Mucosa of rectum (tissue), 2 donors: ENCODE data around the gene INPPL1.

Source experiments
- H3K27ac ChIP-seq, 2 donors: one replicate each; pipeline ENCODE4 v1.7.0; 2013; ENCODE audit warnings: inconsistent platforms in 2 of 2, low read depth in 2 of 2, low read length in 2 of 2
- H3K27me3 ChIP-seq, 2 donors: one replicate each; pipeline ENCODE4 v1.7.0; 2013; ENCODE audit warnings: low read length in 2 of 2; ENCODE audit not compliant: control insufficient read depth in 2 of 2, insufficient read depth in 2 of 2
- H3K36me3 ChIP-seq, 2 donors: one replicate each; pipeline ENCODE4 v1.7.0; 2013; ENCODE audit warnings: low read length in 2 of 2; ENCODE audit not compliant: control insufficient read depth in 2 of 2, insufficient read depth in 2 of 2
- H3K4me1 ChIP-seq, 2 donors: one replicate each; pipeline ENCODE4 v1.7.0; 2013; ENCODE audit warnings: low read length in 2 of 2, mild to moderate bottlenecking in 1 of 2; ENCODE audit not compliant: control insufficient read depth in 2 of 2, insufficient read depth in 2 of 2
- H3K4me3 ChIP-seq, 2 donors: one replicate each; pipeline ENCODE4 v1.7.0; 2013; ENCODE audit warnings: low read length in 2 of 2
- H3K9ac ChIP-seq, 2 donors: one replicate each; pipeline ENCODE4 v1.7.0; 2013; ENCODE audit warnings: low read length in 2 of 2, low read depth in 1 of 2, mild to moderate bottlenecking in 1 of 2
- H3K9me3 ChIP-seq, 2 donors: one replicate each; pipeline ENCODE4 v1.7.0; 2013; ENCODE audit warnings: low read length in 2 of 2; ENCODE audit not compliant: control insufficient read depth in 2 of 2
- donor health status: healthy.
- donor health status: Normal muscosa, but diverticular disease.

The INPPL1 gene

DNA sequence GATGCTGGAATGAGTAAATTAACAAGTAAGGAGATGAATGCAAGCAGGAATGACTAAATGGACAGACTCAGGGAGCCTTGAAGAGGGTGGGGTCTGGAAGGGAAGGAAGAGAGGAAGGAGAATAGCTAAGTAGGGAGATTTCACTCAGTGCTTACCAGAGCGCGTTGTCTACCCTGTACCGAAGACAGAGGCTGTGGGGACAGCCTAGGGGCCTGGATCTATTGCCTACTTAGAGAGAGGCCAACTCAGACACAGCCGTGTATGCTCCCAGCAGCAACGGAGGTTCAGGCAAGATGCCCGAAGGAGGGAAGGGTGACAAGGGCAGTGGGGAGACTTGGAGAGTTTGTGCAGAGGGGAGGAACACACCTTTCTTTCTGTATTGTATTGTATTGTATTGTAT, 7.9 kb upstream of the INPPL1 start, which contains the start of gene FOLR2:
Gene FOLR2, plus strand, starts transcription at position 157 of the 400 bp plus-strand sequence. CDS start 1,791 bp downstream, outside the sequence.
- Histone ChIP-seq H3K4me3 (peak within 1 kb of the TSS in 1 of 2 donors; percentile 0), H3K4me1 (no peaks in the 10 kb centered on the region), H3K27ac (peak within 1 kb of the TSS in 1 of 2 donors; percentile 43)

DNA sequence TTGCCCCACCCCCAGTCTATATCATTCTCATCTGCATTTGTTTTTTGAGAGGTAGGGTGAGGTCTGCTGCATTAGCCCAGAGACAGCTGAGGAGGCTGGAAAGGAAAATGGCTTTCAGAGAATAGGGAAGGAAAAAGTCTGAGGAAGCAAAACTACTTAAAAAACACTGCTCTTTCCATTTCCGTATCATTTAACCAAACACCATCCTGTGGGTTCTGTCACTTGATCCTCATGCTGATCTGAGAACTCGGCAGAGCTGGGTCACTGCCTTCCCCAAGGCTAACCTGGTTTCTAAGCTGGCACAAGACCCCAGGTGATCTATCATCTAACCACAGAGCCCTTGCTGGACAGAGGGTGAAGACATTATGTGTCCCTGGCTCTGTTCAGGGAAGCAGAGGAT, 6.7 kb upstream of the INPPL1 start:
- H3K9me3 ChIP-seq = no peaks in the 10 kb centered on the region
- H3K9ac ChIP-seq = no peak overlapping the region
- no peaks in the 10 kb centered on the region for H3K36me3 ChIP-seq
- H3K27me3 ChIP-seq = peaks cover 0 to 2% of the 10 kb centered on the region in 2 donors
- peak overlapping the region in 1 of 2 donors; percentile 29 for H3K4me3 ChIP-seq
- H3K27ac ChIP-seq = peak overlapping the region in 1 of 2 donors; percentile 28
- peaks cover 6 to 7% of the 10 kb centered on the region in 2 donors for H3K4me1 ChIP-seq

More for the DNA sequence above, 7.9 kb upstream of the INPPL1 start, which contains the start of gene FOLR2:
- no peaks in the 10 kb centered on the region for H3K9me3 ChIP-seq
- no peaks in the 10 kb centered on the region for H3K36me3 ChIP-seq
- H3K27me3 ChIP-seq = peaks cover 0 to 2% of the 10 kb centered on the region in 2 donors
- H3K9ac ChIP-seq = no peak within 1 kb of the TSS

DNA sequence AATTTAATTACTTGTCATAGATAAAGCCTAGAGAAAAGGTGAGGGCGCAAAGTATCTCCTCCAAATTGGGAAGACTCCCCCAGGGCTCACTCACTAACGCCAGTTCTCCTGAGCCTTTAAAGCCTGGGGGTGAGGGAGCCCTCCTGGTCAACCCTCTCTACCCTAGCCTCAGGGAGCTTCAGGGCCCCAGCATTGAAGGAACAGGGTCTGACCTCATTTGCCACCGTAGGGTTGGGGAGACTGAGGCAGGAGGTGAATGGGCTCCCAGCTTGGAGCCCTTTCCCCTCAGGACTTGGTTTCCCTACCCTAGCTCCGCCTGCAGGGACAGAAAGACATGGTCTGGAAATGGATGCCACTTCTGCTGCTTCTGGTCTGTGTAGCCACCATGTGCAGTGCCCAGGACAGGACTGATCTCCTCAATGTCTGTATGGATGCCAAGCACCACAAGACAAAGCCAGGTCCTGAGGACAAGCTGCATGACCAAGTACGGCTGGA, 6.3 kb upstream of the INPPL1 start:
- Histone ChIP-seq H3K27me3 (peaks cover 0 to 2% of the 10 kb centered on the region in 2 donors), H3K4me3 (peak overlapping the region in 1 of 2 donors; percentile 29), H3K9ac (no peak overlapping the region), H3K9me3 (no peaks in the 10 kb centered on the region), H3K36me3 (no peaks in the 10 kb centered on the region), H3K4me1 (peaks cover 6 to 7% of the 10 kb centered on the region in 2 donors), H3K27ac (peak overlapping the region in 1 of 2 donors; percentile 28)

DNA sequence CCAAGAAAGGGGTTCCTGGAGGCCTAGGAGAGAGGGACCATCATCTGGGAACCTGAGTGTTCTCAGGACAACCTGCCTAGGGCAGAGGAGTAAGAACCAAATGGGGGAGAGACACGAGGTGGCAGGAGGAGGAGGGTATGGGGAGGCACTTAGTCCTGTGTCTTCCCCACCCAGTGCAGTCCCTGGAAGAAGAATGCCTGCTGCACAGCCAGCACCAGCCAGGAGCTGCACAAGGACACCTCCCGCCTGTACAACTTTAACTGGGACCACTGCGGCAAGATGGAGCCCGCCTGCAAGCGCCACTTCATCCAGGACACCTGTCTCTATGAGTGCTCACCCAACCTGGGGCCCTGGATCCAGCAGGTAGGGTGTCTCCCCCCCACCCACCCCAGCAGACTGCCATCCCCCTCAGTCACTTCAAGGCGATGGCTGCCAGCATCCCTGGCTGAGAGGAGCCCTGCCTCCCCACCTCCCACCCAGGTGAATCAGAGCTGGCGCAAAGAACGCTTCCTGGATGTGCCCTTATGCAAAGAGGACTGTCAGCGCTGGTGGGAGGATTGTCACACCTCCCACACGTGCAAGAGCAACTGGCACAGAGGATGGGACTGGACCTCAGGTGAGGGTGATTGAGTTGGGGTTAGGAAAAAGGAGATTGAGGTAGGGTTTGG, 3.7 kb upstream of the INPPL1 start:
- Histone ChIP-seq H3K27me3 (peaks cover 0 to 2% of the 10 kb centered on the region in 2 donors), H3K9ac (no peak overlapping the region), H3K4me1 (peaks cover 14% of the 10 kb centered on the region in 2 donors)

DNA sequence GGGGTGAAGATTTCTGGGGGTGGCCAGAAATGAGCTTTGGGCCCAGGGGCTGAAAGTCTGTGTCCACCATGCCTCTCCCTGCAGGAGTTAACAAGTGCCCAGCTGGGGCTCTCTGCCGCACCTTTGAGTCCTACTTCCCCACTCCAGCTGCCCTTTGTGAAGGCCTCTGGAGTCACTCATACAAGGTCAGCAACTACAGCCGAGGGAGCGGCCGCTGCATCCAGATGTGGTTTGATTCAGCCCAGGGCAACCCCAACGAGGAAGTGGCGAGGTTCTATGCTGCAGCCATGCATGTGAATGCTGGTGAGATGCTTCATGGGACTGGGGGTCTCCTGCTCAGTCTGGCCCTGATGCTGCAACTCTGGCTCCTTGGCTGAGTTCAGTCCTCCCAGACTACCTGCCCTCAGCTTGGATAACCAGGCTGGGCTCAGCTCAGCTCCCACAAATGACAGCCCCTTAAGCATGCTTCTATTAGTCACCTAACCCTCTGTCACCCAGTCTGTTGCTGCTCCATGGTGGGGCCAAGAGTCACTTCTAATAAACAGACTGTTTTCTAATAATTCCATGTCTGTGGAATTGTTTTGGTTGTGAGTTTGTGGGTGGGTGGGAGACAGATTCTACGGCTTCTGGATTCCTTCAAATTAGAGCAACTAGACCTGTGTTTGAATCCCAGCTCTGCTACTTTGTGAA, 3.0 kb upstream of the INPPL1 start:
- peaks cover 14% of the 10 kb centered on the region in 2 donors for H3K4me1 ChIP-seq
- H3K36me3 ChIP-seq = no peaks in the 10 kb centered on the region
- H3K9ac ChIP-seq = no peak overlapping the region
- H3K27me3 ChIP-seq = peaks cover 0 to 2% of the 10 kb centered on the region in 2 donors
- H3K9me3 ChIP-seq = no peaks in the 10 kb centered on the region
- peak overlapping the region in 1 of 2 donors; percentile 22 for H3K4me3 ChIP-seq
- no peak overlapping the region for H3K27ac ChIP-seq

More for the DNA sequence above, 3.7 kb upstream of the INPPL1 start:
- Histone ChIP-seq H3K4me3 (no peak overlapping the region), H3K9me3 (no peaks in the 10 kb centered on the region), H3K27ac (no peak overlapping the region), H3K36me3 (no peaks in the 10 kb centered on the region)

DNA sequence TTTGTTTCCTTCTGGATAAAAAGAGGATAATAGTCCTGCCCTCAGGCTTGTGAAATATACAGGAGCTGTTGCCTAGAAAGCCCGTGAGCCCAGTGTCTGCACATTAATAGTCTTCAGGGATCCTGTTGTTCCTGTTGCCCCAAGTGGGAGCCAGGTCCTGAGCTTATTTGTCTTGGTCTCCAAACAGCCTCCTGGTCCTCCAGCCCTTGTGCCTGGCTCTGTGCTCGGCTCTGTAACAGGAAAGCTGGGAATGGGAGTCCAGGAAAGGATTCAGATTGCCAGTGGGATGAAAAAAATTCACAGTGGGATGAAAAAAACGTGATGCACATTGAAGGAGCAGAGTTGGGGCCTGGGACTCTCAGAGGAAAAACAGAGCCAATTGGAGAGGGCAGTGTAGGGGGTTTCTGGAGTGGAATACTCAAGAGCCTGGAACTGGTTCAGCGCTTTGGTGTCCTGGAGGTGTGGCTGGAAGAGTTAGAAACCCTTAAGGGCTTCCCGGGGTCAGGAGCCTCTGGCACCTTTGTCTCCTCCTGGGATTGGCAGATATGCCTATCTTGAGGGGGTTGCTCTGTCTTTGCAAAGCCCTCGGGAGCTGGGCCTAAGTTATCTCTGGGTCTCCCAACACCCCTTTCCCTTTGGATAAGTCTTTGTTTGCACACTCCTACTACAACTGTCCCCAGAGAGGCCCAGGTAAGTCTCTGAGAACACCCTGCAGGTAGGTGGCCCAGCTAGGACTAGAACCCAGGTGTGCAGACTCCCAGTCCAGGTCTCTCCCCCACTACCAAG, 2.3 kb upstream of the INPPL1 start:
- Histone ChIP-seq H3K9ac (peak overlapping the region; percentile 74 to 87), H3K9me3 (no peaks in the 10 kb centered on the region), H3K36me3 (no peaks in the 10 kb centered on the region), H3K4me1 (peaks cover 14% of the 10 kb centered on the region in 2 donors), H3K4me3 (peak overlapping the region; percentile 78 to 83), H3K27ac (peak overlapping the region; percentile 94 to 95), H3K27me3 (no peaks in the 10 kb centered on the region)

DNA sequence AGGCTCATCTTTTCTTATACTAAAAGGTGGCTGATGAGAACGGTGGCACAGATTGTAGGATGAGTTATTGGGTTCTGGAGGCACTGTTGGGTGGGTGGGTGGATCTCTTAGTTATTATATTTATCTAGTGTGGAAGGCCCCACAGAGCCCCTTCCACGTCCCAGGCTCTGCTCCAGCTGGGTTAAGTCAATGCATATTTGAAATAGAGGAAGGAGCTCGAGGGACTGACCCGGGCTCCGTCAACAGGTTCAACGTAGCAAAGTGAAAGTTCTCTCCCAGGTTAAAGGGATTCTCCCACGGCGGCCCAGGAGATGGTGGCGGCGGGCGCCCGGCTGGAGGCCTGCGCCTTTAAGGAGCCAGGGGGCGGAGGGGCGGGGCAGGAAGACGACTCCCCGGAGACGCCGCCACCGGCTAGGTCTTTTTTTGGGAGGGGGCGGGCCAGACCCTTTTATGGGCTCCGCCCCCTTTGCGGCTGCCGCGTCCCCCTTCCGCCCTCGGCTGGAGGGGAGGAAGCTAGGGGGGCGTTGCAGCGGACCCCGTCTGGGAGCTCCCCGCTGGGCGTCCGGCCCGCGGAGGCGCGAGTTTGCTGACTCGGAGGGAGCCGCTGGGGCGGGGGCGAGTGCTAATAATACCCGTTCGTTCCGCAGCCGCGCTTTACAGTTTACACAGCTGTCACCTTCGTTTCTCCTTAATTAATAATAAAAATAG, 1.5 kb upstream of the INPPL1 start:
- Histone ChIP-seq H3K9ac (peak overlapping the region; percentile 74 to 87), H3K4me3 (peak overlapping the region; percentile 78 to 83), H3K4me1 (peaks cover 14% of the 10 kb centered on the region in 2 donors), H3K36me3 (peaks cover under 1 to 3% of the 10 kb centered on the region in 2 donors), H3K9me3 (no peaks in the 10 kb centered on the region), H3K27me3 (no peaks in the 10 kb centered on the region), H3K27ac (peak overlapping the region; percentile 94 to 95)

DNA sequence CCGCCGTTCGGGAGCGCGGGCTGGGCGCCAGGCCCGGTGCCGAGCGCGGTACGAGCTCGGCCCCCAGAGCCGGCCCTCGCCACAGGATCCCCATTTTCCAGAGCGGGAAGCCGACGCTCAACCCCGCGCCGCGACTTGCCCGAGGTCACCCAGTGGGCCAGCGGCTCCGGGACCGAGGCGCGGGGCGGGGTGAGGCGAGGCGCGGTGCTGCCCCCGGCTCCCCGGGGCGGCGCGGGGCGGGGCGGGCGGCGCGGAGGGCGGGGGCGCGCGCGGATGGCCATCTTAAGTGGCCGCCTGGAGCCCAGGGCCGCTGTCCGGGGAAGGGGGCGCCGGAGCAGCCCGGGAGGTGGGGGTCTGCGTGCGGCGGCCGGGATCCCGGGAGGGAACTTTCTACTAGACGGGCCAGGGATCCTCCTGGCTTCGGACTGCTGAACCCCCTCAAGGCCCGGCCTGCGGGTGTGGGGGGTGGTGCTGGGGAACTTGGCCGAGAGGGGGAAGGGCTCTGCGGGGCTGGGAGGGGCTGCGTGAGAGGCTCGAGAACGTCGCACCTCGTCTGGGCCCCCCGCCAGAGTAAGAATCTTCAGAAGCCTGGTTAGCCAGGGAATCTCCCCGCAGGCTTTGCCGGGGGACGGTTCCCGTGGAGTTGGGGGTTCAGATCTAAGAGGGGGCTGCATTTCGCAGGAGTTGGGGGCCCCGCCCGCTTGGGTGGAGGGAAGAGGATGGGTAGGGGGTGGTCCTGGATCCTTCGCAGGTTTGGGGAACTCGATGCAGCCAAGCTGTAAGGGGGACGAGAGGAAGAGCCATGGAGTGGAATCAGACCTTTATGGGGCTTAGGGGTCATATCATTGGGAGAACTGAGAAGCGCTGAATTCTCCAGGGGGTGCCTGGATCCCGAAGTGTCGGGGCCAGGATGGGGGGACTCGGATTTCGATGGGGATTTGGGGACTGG, 678 bp upstream of the INPPL1 start:
- H3K27me3 ChIP-seq = no peaks in the 10 kb centered on the region
- no peaks in the 10 kb centered on the region for H3K9me3 ChIP-seq
- H3K9ac ChIP-seq = peak overlapping the region; percentile 86 to 87
- peak overlapping the region; percentile 78 to 87 for H3K4me3 ChIP-seq
- H3K4me1 ChIP-seq = peaks cover 14% of the 10 kb centered on the region in 2 donors
- peaks cover 8 to 10% of the 10 kb centered on the region in 2 donors for H3K36me3 ChIP-seq
- peak overlapping the region; percentile 94 to 95 for H3K27ac ChIP-seq
